IMR-90 (cell line): ENCODE measurements around the gene CYYR1.

Experiments used
- BHLHE40 ChIP-seq: fragments of 150-350 bp; IDR thresholded peaks from 2 replicates; pipeline ENCODE4 v1.6.1; 2016; ENCODE audit warnings: mild to moderate bottlenecking, low read depth, low read length
- CTCF ChIP-seq: conservative IDR thresholded peaks from 2 replicates; pipeline ENCODE4 v1.5.1; 2012; ENCODE audit warnings: mild to moderate bottlenecking, low read depth, low read length, improper control_type of control experiment
- FOS ChIP-seq: fragments of 150-350 bp; IDR thresholded peaks from 2 replicates; pipeline ENCODE4 v1.6.1; 2016; ENCODE audit warnings: low read depth, low read length
- POLR2A ChIP-seq: IDR thresholded peaks from 2 replicates; pipeline ENCODE4 v1.6.1; 2012; ENCODE audit warnings: mild to moderate bottlenecking, low read depth, low read length
- RCOR1 ChIP-seq: IDR thresholded peaks from 2 replicates; pipeline ENCODE4 v1.6.1; 2012; ENCODE audit warnings: mild to moderate bottlenecking, low read length, improper control_type of control experiment; ENCODE audit not compliant: insufficient replicate concordance

GRCh38 chr21:26529526-26529925, 43.6 kb downstream of the CYYR1 start:
- TF ChIP-seq FOS (no peak), CTCF (no peak), POLR2A (no peak), BHLHE40 (no peak), RCOR1 (no peak)
